A673 (cell line): Measurements from ENCODE around the gene FZD10. TPM values are rescaled to one million over a fixed set of nuclear protein-coding genes. Genes with fewer than 3 reads are reported as not detected.

ENCODE experiments used
- BruUV-seq: library from RNA; stranded (reverse); fragments of 400-500 nt; replicated peaks from 2 replicates; lab custom pipeline; 2021; lab: Mats Ljungman, UMichigan
- CTCF ChIA-PET: fragments of 300-600 bp; sonication (Branson Sonifier 250); formaldehyde crosslinking; loops from one replicate; lab custom pipeline; 2022; ENCODE audit warnings: antibody characterized with exemption; lab: Charles Lee
- POLR2A ChIA-PET: fragments of 300-600 bp; sonication (Branson Sonifier 250); formaldehyde crosslinking; loops from one replicate; lab custom pipeline; 2022; ENCODE audit warnings: antibody characterized with exemption; ENCODE audit not compliant: low non-redundant PET; lab: Charles Lee
- DNase-seq: peaks from one replicate; pipeline ENCODE4 v3.0.0-alpha.2; 2015; ENCODE audit warnings: low spot score
- H3K27ac ChIP-seq: fragments of 200-600 bp; sonication (generic); 2 replicates; pipeline ENCODE4 v1.5.1; 2016; ENCODE audit warnings: mixed run types, low read depth, mild to moderate bottlenecking, mixed read lengths, antibody characterized with exemption, low read length; ENCODE audit not compliant: poor library complexity, severe bottlenecking
- H3K27me3 ChIP-seq: fragments of 200-600 bp; sonication (generic); replicated peaks from 2 replicates; pipeline ENCODE4 v1.6.1; 2017; ENCODE audit warnings: mixed run types, low read depth, mild to moderate bottlenecking, mixed read lengths, antibody characterized with exemption, low read length; ENCODE audit not compliant: insufficient read depth, poor library complexity
- H3K36me3 ChIP-seq: fragments of 200-600 bp; sonication (generic); 2 replicates; pipeline ENCODE4 v1.6.1; 2016; ENCODE audit warnings: mixed run types, mild to moderate bottlenecking, mixed read lengths, antibody characterized with exemption, low read length; ENCODE audit not compliant: insufficient read depth, poor library complexity, severe bottlenecking
- H3K4me1 ChIP-seq: fragments of 200-600 bp; sonication (generic); 2 replicates; pipeline ENCODE4 v1.6.1; 2017; ENCODE audit warnings: mixed run types, mild to moderate bottlenecking, mixed read lengths, antibody characterized with exemption, low read length; ENCODE audit not compliant: insufficient read depth, poor library complexity, severe bottlenecking
- H3K4me3 ChIP-seq: fragments of 200-600 bp; sonication (generic); 2 replicates; pipeline ENCODE4 v1.5.1; 2016; ENCODE audit warnings: low read depth, mixed run types, mild to moderate bottlenecking, mixed read lengths, low read length; ENCODE audit not compliant: poor library complexity, severe bottlenecking
- H3K9me3 ChIP-seq: fragments of 200-600 bp; sonication (generic); 2 replicates; pipeline ENCODE4 v1.6.1; 2016; ENCODE audit warnings: mixed run types, low read depth, mild to moderate bottlenecking, mixed read lengths, antibody characterized with exemption, low read length; ENCODE audit not compliant: poor library complexity, severe bottlenecking
- CTCF ChIP-seq: fragments of 300-800, 200-600 bp; sonication (generic); conservative IDR thresholded peaks from 2 replicates; pipeline ENCODE4 v1.5.1; 2017; ENCODE audit warnings: low read depth, mild to moderate bottlenecking, antibody characterized with exemption, low read length, moderate library complexity, mixed read lengths
- EZH2 ChIP-seq: fragments of 200-600 bp; sonication (generic); IDR thresholded peaks from 2 replicates; pipeline ENCODE4 v1.6.1; 2017; ENCODE audit warnings: borderline replicate concordance, low read depth, mild to moderate bottlenecking, mixed read lengths, antibody characterized with exemption, low read length; ENCODE audit not compliant: poor library complexity, severe bottlenecking
- intact Hi-C: fragments of 100-400 bp; cut with micrococcal nuclease; formaldehyde crosslinking; loops from one replicate; pipeline ENCODE4 v1.10.0; 2022; ENCODE audit not compliant: unreplicated experiment
- total RNA-seq: library from RNA; stranded (reverse); gene quantifications from 2 replicates; pipeline ENCODE4 v1.2.3, GENCODE V29; 2021

FZD10 gene
- total RNA-seq, 1 experiment from 2014 or later, result not detected

GRCh38 chr12:130127912-130128789 lies 34.1 kb upstream of the FZD10 start:
- H3K27ac ChIP-seq, result no peak overlapping the region
- ChIA-PET POLR2A (no interaction called here), CTCF (no interaction called here)
- no peaks in the 10 kb centered on the region for H3K9me3 ChIP-seq
- peaks cover 6% of the 10 kb centered on the region for H3K27me3 ChIP-seq
- H3K36me3 ChIP-seq, result no peaks in the 10 kb centered on the region
- intact Hi-C loops, result no loop called here
- no peak for TF ChIP-seq EZH2
- TF ChIP-seq CTCF, result no peak
- no TSS peak for BruUV-seq
- no peak overlapping the region for H3K4me3 ChIP-seq
- H3K4me1 ChIP-seq, result no peaks in the 10 kb centered on the region
- DNase-seq, result no peak

GRCh38 chr12:130128790-130129735 lies 33.2 kb upstream of the FZD10 start:
- DNase-seq, result no peak

More at GRCh38 chr12:130128790-130129735, 33.2 kb upstream of the FZD10 start:
- intact Hi-C loops, result no loop called here
- Histone ChIP-seq H3K9me3 (no peaks in the 10 kb centered on the region), H3K36me3 (no peaks in the 10 kb centered on the region), H3K4me3 (no peak overlapping the region), H3K27ac (no peak overlapping the region), H3K4me1 (no peaks in the 10 kb centered on the region), H3K27me3 (peaks cover 6% of the 10 kb centered on the region)
- POLR2A ChIA-PET, result no interaction called here
- no TSS peak for BruUV-seq
- CTCF ChIA-PET, result no interaction called here
- TF ChIP-seq EZH2 (no peak), CTCF (no peak)
